Gastroesophageal sphincter (tissue), 4 donors: ENCODE data around the gene SKIDA1. TPM values are rescaled to one million over a fixed set of nuclear protein-coding genes. Genes with fewer than 3 reads are reported as not detected.

Experiments used
- ATAC-seq: fragments of 150-250 bp; one replicate; pipeline ENCODE4 v1.9.1; 2016; ENCODE audit warnings: mild to moderate bottlenecking, moderate library complexity
- H3K27ac ChIP-seq, 4 donors: fragments of 200-600 bp; sonication (generic) in 3 of 4; 1 replicate in 3 of 4; 2 replicates in 1 of 4; pipeline ENCODE4 v1.5.1; 2016 to 2019
- H3K27me3 ChIP-seq: fragments of 200-600 bp; sonication (generic); one replicate; pipeline ENCODE4 v1.5.1; 2019
- H3K36me3 ChIP-seq, 2 donors: fragments of 200-600 bp; sonication (generic); one replicate each; pipeline ENCODE4 v1.5.1; 2019; ENCODE audit warnings: control low read depth in 1 of 2
- H3K4me1 ChIP-seq, 3 donors: fragments of 200-600 bp; sonication (generic); 1 replicate in 2 of 3; 2 replicates in 1 of 3; pipeline ENCODE4 v1.5.1; 2016 to 2019; ENCODE audit warnings: control low read depth in 2 of 3
- H3K4me3 ChIP-seq, 2 donors: fragments of 200-600 bp; sonication (generic); one replicate each; pipeline ENCODE4 v1.5.1; 2019; ENCODE audit warnings: mild to moderate bottlenecking in 1 of 2, moderate library complexity in 1 of 2
- H3K9me3 ChIP-seq, 3 donors: fragments of 200-600 bp; sonication (generic); one replicate each; pipeline ENCODE4 v1.5.1; 2017 to 2019; ENCODE audit warnings: control low read depth in 2 of 3
- EP300 ChIP-seq: sonication (generic); formaldehyde crosslinking; IDR thresholded peaks from one replicate; pipeline ENCODE4 v1.6.1; 2017; ENCODE audit warnings: antibody characterized with exemption, mild to moderate bottlenecking
- POLR2A ChIP-seq, 2 donors: fragments of 450-650 bp; IDR thresholded peaks; one replicate each; pipeline ENCODE4 v1.6.1; 2017; ENCODE audit warnings: antibody characterized with exemption in 2 of 2, mild to moderate bottlenecking in 2 of 2, moderate library complexity in 1 of 2
- POLR2AphosphoS5 ChIP-seq: sonication (generic); formaldehyde crosslinking; IDR thresholded peaks from one replicate; pipeline ENCODE4 v1.6.1; 2017; ENCODE audit warnings: antibody characterized with exemption
- WGBS, 2 donors: methylation state at CpG; one replicate each; pipeline ENCODE4 v1.1.5; 2018; ENCODE audit warnings: low coverage in 1 of 2; 5-methylcytosine and 5-hydroxymethylcytosine counted together
- total RNA-seq, 4 donors: library from RNA; depleted of rRNA; stranded (reverse); fragments of >200 nt; gene quantifications; one replicate each; pipeline ENCODE4 v1.1.0, GENCODE V29; 2016
- TF ChIP-seq, protein P1 (sequence below), 4 experiments: fragments of 200-600 bp in 2 of 4; fragments of 450-650 bp in 2 of 4; sonication (generic) in 1 of 4; IDR thresholded peaks; one replicate each; pipeline ENCODE4 v1.5.1; 2017 to 2019; ENCODE audit warnings: antibody characterized with exemption in 4 of 4, mild to moderate bottlenecking in 2 of 4, moderate library complexity in 2 of 4

Gene SKIDA1
- total RNA-seq, 4 donors from 2014 or later, result 0.74 to 6.5 (median 2.1) TPM

GRCh38 chr10:21499701-21500577 lies 25.5 kb downstream of the SKIDA1 start:
- no peak overlapping the region for H3K27ac ChIP-seq

DNA sequence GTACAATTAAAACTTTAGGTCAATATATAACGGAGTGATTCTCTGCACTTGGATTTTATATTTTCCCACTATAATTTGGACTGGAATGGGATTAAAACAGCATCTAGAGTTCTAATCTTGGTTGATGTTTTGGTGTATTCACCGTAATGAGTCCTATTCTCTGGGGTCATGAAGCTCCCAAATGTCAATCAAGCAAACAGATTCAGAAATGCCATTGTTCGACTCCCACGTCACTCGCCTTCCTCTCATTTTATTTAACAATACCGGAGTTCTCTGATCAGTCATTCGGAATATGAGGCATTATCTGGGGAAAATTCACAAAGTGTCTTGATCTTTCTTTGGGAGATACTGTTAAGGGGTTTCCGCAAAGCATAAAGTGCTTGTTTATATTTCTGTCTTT lies 26.5 kb downstream of the SKIDA1 start:
- no peak overlapping the region for H3K27ac ChIP-seq
- no peak for ATAC-seq
- no peaks in the 10 kb centered on the region for H3K27me3 ChIP-seq
- peaks cover 0 to 35% (median 6%) of the 10 kb centered on the region in 3 donors for H3K4me1 ChIP-seq
- no peaks in the 10 kb centered on the region for H3K36me3 ChIP-seq
- H3K9me3 ChIP-seq, result no peaks in the 10 kb centered on the region
- no peak for TF ChIP-seq EP300
- TF ChIP-seq, protein P1, sequence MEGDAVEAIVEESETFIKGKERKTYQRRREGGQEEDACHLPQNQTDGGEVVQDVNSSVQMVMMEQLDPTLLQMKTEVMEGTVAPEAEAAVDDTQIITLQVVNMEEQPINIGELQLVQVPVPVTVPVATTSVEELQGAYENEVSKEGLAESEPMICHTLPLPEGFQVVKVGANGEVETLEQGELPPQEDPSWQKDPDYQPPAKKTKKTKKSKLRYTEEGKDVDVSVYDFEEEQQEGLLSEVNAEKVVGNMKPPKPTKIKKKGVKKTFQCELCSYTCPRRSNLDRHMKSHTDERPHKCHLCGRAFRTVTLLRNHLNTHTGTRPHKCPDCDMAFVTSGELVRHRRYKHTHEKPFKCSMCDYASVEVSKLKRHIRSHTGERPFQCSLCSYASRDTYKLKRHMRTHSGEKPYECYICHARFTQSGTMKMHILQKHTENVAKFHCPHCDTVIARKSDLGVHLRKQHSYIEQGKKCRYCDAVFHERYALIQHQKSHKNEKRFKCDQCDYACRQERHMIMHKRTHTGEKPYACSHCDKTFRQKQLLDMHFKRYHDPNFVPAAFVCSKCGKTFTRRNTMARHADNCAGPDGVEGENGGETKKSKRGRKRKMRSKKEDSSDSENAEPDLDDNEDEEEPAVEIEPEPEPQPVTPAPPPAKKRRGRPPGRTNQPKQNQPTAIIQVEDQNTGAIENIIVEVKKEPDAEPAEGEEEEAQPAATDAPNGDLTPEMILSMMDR (IDR thresholded peaks at IDR 0.05), result no peak
- no peak for TF ChIP-seq POLR2AphosphoS5
- no peak for TF ChIP-seq POLR2A (IDR thresholded peaks at IDR 0.05)
- no peak overlapping the region for H3K4me3 ChIP-seq
- WGBS, 2 donors, result 93 to 95% methylated on average over 8 of the region's 8 CpGs

More at GRCh38 chr10:21499701-21500577, 25.5 kb downstream of the SKIDA1 start:
- 90 to 93% methylated on average over 2 to 7 of the region's 72 CpGs for WGBS, 2 donors
- Histone ChIP-seq H3K9me3 (no peaks in the 10 kb centered on the region), H3K27me3 (no peaks in the 10 kb centered on the region), H3K36me3 (no peaks in the 10 kb centered on the region), H3K4me3 (peak overlapping the region in 1 of 2 donors; percentile 37), H3K4me1 (peaks cover 0 to 25% (median 6%) of the 10 kb centered on the region in 3 donors)
- ATAC-seq, result no peak
- TF ChIP-seq POLR2AphosphoS5 (no peak), POLR2A (IDR thresholded peaks at IDR 0.05) (no peak), EP300 (no peak)
- TF ChIP-seq, protein P1 (IDR thresholded peaks at IDR 0.05), result no peak

- Histone ChIP-seq H3K27ac (no peak overlapping the region), H3K4me3 (no peak overlapping the region), H3K36me3 (no peaks in the 10 kb centered on the region), H3K27me3 (no peaks in the 10 kb centered on the region), H3K4me1 (peaks cover 0 to 38% (median 6%) of the 10 kb centered on the region in 3 donors), H3K9me3 (no peaks in the 10 kb centered on the region)
- 59 to 84% methylated on average over 2 of the region's 2 CpGs for WGBS, 2 donors
- ATAC-seq, result no peak
- no peak for TF ChIP-seq POLR2AphosphoS5
- TF ChIP-seq, protein P1 (IDR thresholded peaks at IDR 0.05), result no peak
- TF ChIP-seq EP300, result no peak
- no peak for TF ChIP-seq POLR2A (IDR thresholded peaks at IDR 0.05)
Measured at GRCh38 chr10:21498377-21498776, 27.1 kb downstream of the SKIDA1 start.

GRCh38 chr10:21497177-21497807 lies 28.2 kb downstream of the SKIDA1 start:
- 6 to 9% methylated on average over 5 to 16 of the region's 37 CpGs for WGBS, 2 donors
- Histone ChIP-seq H3K36me3 (no peaks in the 10 kb centered on the region), H3K27ac (peak overlapping the region in 3 of 4 donors; percentile 78 to 80 (median 79)), H3K9me3 (no peaks in the 10 kb centered on the region), H3K27me3 (no peaks in the 10 kb centered on the region), H3K4me1 (peaks cover 0 to 38% (median 6%) of the 10 kb centered on the region in 3 donors), H3K4me3 (peak overlapping the region; percentile 59 to 79)
- ATAC-seq, result peak; percentile 74
- TF ChIP-seq POLR2AphosphoS5 (peak; percentile 84), EP300 (no peak)

DNA sequence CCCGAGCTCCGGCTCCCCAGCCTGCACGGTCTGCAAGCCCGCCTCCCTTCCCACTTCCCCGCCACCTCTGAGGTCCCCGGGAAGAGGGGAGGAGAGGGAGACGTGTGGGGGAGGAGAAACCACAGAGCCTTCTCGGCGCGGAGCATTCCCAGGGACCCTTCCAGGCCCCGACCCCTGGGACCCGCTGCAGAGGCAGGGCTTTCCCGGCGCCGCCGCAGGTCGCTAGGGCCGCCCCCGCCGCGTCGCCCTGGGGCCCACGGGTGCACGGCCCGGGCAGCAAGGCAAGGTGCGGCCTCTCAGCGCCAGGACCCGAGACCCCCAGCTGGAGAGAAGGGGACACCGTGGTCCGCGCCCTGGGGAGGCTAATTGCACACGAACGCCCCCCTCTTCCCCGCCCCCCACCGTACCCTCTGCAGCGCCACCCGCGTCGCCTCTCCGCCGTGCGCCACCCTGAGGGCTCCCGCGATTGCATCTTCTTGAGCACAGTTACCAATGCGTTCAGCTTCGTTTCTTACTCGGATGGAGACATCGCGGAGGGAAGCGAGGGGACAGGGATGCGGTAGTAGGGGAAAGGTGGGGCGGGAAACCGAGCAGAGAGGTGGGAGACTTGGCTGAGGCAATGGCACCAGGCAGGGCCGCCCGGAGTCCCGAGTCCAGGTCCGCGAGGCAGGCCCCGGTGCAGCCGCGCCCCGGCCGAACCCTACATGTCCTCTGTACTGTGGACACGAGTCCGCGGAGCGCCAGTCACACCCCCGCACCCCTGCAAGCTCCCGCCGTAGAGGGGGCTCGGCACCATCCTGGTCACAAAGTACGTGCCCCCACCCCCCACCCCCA lies 28.9 kb downstream of the SKIDA1 start:
- Histone ChIP-seq H3K4me3 (peak overlapping the region; percentile 59 to 79), H3K27ac (peak overlapping the region in 3 of 4 donors; percentile 78 to 80 (median 79)), H3K4me1 (peaks cover 0 to 38% (median 6%) of the 10 kb centered on the region in 3 donors), H3K27me3 (no peaks in the 10 kb centered on the region), H3K9me3 (no peaks in the 10 kb centered on the region), H3K36me3 (no peaks in the 10 kb centered on the region)
- WGBS, 2 donors, result no CpG with 5 or more reads among the region's 72 CpGs
- peak; percentile 3 for ATAC-seq
- TF ChIP-seq, protein P1 (IDR thresholded peaks at IDR 0.05), result peak in 2 of 4 experiments; percentile 9 to 61
- no peak for TF ChIP-seq POLR2AphosphoS5
